GM10248 (cell line): Measurements from ENCODE around the gene ZNF611.

Experiments
- CTCF ChIA-PET: fragments of 300-600 bp; sonication (Branson Sonifier 250); formaldehyde crosslinking; extraction: SDS; loops from one replicate; lab custom pipeline; 2021; ENCODE audit warnings: antibody characterized with exemption; lab: Yijun Ruan, JAX
- POLR2A ChIA-PET: fragments of 350-650 bp; sonication (Branson Sonifier 250); formaldehyde crosslinking; extraction: SDS; loops from one replicate; lab custom pipeline; 2020; ENCODE audit warnings: antibody characterized with exemption; lab: Yijun Ruan, JAX
- DNase-seq: peaks from one replicate; pipeline ENCODE4 v3.0.0; 2012; ENCODE audit errors: extremely low spot score
- TF ChIP-seq, protein P1 (sequence below): IDR thresholded peaks from 2 replicates; pipeline ENCODE4 v1.5.1; 2012; ENCODE audit warnings: mild to moderate bottlenecking, low read depth; ENCODE audit errors: extremely low read depth, missing control alignments, control extremely low read depth

Gene ZNF611

DNA sequence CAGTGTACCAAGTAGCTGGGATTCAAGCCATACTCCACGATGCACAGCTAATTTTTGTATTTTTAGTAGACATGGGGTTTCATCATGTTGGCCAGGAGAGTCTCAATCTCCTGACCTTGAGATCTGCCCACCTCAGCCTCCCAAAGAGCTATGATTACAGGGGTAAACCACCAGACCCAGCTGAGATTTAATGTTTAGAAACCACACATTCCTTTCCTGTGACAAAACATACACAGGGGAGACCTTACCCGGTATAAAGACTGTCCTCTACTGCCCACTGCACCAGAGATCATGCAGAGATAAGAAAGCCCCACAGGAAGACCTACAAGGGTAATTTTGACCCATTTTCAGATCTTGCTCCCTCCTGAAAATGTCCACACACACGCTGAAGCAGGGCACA, 73.9 kb downstream of the ZNF611 start:
- CTCF ChIA-PET: no interaction called here

DNA sequence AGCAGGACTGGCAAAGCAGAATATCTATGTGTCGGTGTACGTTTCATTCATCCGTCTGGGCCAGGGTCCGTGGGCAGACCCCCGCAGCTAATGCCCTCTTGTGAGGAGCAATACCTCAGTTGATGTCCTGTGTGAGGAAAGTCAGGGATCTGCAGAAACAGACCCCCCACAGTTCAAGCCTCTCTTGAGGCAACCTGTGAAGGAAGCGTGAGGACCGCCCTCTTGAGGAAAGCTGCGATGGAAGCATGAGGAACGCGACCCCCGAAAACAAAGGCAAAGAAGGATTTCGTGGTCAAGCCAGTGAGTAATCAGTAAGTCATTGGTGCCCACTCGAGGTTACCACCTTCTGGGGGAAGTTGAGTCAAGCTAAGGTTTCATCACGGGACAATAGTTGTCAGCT, 75.8 kb downstream of the ZNF611 start:
- ChIA-PET CTCF (interaction anchor here (1.3 kb wide), 1 partner anchor 10 kb away, joined by 3 read pairs; no protein-coding TSS in a partner anchor), POLR2A (no interaction called here)
- TF ChIP-seq, protein P1, sequence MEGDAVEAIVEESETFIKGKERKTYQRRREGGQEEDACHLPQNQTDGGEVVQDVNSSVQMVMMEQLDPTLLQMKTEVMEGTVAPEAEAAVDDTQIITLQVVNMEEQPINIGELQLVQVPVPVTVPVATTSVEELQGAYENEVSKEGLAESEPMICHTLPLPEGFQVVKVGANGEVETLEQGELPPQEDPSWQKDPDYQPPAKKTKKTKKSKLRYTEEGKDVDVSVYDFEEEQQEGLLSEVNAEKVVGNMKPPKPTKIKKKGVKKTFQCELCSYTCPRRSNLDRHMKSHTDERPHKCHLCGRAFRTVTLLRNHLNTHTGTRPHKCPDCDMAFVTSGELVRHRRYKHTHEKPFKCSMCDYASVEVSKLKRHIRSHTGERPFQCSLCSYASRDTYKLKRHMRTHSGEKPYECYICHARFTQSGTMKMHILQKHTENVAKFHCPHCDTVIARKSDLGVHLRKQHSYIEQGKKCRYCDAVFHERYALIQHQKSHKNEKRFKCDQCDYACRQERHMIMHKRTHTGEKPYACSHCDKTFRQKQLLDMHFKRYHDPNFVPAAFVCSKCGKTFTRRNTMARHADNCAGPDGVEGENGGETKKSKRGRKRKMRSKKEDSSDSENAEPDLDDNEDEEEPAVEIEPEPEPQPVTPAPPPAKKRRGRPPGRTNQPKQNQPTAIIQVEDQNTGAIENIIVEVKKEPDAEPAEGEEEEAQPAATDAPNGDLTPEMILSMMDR: no peak
- DNase-seq: no peak

More for the DNA sequence above, 73.9 kb downstream of the ZNF611 start:
- POLR2A ChIA-PET: interaction anchor here (0.6 kb wide), 1 partner anchor 80 kb away, joined by 3 read pairs; no protein-coding TSS in a partner anchor
- TF ChIP-seq, protein P1: no peak
- no peak for DNase-seq

DNA sequence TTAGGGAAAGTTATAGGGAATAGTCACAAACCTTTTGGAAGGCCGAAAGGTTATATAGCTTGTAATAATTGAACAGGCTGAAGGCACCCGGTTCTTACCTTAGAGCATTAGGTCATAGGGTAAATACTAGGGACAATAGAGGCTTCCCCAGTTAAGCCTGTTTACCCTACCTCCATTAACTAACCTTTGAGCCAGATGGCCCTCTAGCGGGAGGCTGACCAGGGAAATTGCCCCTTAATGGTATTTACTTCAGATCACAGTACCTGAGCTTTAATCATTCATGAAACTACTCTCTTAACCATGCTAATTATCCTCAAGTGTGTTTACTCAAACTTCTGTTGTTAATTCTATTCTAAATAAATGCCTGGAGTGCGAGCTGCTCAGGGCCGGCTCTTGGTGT, 76.2 kb downstream of the ZNF611 start:
- DNase-seq: no peak
- CTCF ChIA-PET: interaction anchor here (1.3 kb wide), 1 partner anchor 10 kb away, joined by 3 read pairs; no protein-coding TSS in a partner anchor
- POLR2A ChIA-PET: no interaction called here
- TF ChIP-seq, protein P1: no peak

DNA sequence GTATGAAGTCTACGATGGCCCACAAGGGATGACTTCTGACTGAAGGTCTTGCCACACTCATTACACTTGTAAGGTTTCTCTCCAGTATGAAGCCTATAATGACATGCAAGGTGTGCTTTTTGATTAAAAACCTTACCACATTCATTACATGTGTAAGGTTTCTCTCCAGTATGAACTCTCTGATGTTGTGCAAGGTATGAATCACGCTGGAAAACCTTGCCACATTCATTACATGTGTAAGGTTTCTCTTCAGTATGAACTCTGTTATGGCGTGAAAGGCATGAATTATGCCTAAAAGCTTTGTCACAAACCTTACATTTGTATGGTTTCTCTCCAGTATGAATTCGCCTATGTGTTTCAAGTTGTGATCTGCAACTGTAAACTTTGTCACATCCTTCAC, 81.7 kb downstream of the ZNF611 start:
- CTCF ChIA-PET: no interaction called here
- POLR2A ChIA-PET: no interaction called here
- DNase-seq: no peak
- TF ChIP-seq, protein P1: no peak
